ENCODE results near the gene ZNF385B.
"Not testable (repeated sequence)": the region's sequence is repeated elsewhere in the genome, so short reads cannot be mapped to it uniquely, and the experiment has no call there.

ZNF385B gene

DNA sequence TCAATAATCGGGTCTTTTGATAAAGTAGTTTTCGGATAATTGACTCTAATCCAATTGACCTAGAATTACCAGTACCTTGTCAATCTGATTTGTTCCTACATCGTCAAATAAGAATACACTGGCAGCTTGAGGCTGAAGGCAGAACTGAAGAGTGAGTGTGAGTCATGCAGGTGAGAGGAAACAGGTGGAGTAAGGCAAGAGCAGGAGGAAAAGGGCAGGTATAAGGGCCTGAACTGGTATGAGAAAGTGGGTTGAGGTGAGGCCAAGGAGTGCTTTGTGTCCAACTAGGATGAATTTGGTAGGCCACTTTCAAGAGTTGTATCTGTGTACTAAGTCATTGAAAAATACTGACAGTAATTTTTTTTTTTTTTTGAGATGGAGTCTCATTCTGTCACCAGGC is 186.0 kb downstream of the ZNF385B start:
- no peak for DNase-seq

DNA sequence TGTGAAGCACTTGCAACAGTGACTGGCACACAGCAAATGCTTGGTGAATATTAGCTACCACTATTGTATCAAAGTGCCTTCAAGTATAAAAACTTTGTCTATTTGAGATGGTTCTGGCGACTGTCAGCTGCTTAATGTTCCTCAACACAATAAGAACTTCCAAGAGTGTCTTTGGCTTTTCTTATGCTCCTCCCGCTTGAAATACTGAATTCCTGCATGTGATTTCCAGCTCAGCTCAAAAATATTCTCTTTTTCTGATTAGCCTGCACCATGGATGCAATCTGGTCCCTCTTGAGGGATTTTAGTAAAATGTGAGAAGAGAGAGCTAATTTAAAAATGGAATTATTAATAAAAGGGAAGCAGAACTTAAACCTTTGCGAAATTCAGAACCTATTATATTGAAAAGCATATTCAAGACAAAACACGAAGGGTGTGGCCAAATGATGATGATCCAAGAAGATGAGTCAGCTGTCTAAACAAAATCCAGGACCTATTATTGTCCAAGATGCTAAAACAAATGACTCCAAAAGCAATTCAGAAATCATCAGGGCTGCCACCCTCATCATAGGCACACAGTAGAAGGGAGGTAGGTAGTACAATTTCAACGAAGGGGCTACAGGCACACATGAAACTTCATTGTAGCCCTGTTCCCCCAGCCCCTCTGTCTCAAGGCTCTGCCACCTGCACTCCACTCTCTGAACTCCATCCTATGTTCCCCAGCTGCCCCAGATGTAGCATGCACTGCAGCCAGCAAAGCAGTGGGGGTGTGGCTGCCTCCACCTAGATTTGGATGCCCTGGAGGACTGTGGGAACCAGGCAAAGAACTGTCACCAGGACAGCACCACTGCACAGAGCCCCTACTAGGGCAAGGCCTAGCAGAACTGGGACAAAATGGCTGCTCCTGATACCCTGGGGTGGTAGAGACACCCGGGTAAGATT is 190.1 kb downstream of the ZNF385B start:
- no peak for DNase-seq

DNA sequence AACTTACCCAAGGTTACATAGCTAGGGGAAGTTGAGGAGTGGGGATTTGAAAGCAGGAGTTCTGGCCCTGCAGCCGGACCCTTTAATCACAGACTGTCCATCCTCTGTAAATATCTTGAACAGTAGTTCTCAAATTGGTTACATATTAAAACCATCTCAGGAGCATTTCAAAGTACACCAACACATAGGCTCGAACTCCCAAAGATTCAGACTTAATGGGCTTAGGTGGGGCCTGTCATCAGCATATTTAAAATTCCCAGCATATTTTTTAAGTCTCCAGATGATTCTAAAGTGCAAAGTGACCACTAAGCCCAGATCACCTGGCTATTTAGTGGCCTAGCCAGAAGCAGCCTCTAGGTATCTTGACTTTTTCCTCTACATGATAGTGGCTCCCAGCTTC is 192.2 kb downstream of the ZNF385B start:
- no peak for DNase-seq

DNA sequence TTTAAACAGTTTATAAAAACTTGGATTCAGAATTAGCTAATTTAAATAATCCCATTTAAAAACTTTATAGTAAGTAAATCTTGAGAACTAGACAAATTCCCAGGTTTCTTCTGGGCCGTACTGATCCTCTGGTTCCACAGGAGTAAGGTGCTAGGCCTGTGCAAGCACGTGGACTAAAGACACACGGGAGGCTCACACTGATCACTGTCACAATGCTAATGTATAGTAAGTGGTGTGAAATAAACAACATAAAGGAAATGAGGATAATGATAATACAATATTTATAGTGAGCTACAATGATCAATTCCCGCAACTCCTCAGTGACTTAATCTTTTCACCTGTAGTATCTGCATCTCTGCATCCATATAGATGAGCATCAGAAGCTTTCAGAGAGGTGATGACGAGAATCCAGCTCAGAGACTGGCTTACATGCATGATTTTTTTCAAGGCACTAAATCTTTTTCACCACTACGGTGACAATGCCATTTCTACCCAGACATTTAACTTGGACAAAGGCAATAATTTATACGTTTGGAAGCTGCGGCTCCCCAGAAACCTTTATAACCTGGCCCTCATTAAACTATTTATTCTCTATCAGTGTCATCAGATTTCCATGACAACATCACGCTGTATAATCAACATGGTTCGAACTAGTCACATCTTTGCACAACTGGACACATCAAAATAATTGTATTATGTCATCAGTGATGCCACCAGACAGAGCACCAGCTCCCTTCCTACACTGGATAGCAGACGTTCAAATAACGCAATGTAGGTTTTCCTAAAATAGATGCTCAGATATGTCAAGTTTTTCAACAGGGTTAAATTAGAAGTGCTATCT is 196.2 kb downstream of the ZNF385B start:
- no peak for DNase-seq

DNA sequence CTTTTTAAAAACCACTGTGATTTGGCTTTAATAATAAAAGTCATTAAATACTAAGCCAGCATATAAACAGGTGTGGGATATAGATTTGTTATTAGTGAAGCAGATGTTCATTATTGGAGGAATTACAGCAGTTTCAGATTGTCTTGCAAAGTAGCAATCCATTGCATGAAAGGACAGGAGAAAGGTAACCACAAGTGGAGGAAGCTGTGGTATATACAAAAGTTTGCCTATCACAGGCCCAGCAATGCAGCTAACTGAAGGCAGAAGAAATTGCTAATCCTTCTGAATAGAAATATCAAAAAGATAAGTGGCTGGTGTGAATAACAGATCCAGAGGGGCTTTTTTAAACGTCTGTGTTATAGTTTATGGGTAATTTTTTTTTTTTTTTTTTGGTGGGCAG is 199.4 kb downstream of the ZNF385B start:
- DNase-seq: no peak

DNA sequence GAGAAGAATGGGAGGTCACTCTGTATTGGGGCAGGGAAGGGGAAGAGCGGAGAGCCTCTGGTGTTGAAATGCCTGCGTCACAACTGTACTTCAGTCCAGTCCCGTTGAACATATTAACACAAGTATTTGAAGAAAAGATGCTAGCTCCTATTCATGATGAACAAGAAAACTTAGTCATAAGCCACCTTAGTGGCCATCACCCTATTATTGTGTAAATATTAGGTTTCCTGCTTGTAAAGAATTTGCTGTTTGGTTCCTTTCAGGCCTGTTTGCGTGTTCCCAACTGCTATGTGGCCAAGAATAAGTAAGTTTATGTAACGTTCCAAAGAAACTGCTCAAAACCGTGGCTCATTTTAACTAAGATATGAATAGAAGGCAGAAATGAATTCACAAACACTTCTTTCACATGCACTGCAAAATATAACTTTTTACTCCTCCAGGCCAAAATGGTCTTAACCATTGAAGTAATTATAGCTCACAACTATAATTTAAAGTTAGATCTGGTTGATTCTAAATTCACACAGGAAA is 204.3 kb downstream of the ZNF385B start:
- DNase-seq: no peak

DNA sequence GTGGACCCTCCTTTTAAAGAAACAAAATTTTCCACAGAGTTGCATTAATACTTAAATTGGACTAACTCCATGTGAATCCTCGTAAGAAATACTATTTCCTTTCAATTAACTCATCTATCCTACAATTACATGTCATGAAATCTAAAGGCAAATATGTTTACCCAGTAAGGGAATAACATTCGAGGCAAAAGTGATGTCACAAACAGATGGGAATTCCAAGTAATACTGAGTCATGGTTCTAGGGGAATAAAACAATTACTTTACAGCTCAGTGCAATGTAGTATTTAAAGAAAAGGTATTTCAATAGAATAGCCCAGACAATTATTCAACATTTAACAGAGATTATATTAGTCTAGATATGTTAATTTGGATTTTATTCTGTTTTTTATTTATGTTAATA is 205.8 kb downstream of the ZNF385B start:
- DNase-seq: no peak

DNA sequence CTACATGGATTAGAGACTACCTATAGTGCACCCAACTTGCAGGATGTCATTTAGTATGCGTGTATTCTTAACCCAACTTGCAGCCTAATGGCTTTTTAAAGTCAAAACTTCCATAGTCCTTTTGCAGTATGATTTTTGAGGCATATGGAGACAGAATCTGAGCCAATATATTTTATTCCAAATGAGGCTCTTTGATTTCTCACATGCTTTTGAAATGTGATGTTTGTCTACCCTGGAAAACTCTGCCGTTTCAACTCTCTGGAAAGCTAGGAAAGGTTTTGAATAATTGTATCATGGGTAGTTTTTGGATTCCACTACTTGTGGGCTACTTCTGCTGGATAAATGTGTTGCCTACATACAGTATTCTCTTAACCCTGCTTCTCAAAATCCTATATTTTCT is 206.6 kb downstream of the ZNF385B start:
- no peak for DNase-seq

DNA sequence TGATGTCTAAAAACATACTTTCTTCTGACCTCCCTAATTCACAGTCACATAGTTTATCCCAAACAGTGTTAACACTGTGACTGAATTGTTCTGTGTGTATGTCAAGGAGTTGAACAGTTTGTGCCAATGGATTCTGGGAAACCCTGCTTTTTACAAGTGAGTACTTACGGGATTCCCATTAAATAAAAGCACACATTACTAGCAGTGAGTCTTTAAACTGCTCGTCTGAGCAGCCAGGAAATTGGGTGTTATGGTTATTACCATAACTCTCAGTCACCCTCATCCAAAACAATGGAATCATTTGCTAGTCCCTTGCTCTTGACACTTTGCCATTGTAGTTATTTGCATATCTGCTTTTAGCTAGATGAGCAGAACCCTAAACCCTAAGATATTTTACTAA is 209.1 kb downstream of the ZNF385B start:
- DNase-seq: no peak

DNA sequence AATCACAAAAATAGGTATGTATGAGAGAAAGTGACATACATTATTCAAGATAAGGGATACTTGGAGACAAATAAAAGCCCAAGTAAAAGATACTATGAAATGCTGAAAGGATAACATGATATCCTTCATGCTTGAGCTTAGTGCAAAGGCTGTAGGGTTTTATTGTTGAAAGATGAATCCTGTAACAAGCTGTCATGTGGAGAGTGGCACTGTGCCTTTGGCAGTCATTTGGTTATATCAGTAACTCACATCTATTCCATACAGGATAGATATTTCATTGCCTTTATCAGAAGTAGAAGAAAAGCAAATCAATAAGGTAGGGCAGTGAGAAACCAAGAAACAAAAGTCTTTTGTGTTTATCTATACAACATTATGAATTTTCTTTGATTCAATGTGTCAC is 211.0 kb downstream of the ZNF385B start:
- no peak for DNase-seq

DNA sequence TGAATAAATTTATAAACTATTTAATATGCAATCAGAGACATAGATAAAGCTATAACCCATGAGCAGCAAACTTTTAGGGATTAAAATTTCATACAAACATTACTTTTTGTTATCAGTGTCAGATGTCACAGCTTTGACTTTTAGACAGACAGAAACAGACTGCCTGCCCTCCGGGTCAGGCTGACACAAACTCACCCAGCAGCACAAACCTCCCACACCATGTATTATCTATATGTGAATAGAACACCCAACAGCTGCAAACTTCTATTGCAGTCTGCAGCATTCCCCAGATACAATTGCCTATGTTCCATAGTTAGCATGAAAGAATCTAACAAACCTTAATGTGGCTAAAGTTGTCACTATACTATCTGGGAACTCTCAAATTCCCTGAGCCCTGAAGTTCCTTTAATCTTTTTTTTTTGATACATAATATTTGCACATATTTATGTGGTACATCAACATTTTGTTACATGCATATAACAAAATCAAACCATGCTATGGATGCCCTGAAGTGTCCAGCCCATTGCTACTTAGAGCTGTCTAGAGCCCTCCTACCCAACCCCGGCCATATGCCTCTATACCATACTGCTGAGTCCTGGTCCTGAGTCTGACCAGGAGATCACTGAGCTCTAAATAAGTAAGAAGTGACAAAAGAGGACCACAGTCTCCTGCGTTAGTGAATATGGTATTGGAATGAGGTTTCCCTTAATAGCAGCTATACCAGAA is 214.4 kb downstream of the ZNF385B start:
- DNase-seq: no peak

DNA sequence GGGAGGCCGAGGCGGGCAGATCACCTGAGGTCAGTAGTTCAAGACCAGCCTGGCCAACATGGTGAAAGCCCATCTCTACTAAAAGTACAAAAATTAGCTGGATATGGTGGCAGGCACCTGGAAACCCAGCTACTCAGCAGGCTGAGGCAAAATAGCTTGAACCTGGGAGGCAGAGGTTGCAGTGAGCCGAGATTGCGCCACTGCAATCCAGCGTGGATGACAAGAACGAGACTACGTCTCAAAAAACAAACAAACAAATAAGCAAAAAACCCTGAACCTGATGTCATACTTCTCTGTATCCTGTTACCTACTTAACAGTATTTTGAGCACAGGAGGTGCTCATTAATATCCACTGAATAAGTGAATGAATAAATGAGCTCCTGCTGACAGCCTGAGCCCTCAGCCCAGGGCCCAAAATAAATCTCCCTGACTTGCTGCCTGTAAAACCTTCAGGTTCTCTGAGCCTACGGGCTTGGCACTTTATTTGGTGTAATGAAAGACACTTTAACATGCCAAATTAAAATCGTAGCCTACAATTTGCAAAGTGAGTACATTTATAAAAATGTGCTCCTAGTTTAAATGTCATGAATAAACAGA is 215.1 kb downstream of the ZNF385B start:
- no peak for DNase-seq

DNA sequence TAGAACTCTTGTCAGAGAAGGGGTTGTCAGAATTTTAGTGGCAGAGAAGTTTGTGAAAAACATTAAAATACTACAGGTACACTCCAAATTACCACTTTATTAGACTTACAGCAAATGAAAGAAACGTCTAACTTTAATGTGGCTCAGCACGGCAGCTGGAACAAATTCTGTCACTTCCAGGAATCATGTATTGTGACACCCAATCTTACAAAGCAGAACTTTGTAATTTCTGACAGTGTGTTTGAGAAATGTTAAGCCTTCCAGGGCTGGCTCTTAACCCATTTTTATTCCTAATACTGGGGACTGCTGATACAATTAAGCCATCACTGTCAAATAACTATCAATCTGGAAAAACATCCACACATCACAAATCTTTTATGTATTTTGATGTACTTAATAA is 216.4 kb downstream of the ZNF385B start:
- DNase-seq: no peak

DNA sequence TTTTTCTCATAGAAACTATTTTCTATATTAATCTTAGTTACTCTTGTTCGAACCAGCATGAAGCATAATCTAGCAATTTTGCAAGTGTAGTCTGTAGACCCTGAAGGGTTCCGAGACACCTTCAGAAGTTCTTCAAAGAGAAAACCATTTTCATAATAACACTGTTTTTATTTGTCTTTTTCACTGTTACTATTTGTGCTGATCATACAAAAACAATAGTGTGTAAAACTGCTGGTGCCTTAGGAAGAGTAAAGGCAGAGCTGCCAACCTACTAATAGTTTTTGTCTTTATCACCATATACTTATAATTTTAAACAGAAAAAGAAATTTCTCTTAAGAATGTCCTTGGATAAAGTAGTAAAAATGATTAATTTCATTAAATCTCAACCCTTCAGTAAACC is 218.9 kb downstream of the ZNF385B start:
- no peak for DNase-seq

DNA sequence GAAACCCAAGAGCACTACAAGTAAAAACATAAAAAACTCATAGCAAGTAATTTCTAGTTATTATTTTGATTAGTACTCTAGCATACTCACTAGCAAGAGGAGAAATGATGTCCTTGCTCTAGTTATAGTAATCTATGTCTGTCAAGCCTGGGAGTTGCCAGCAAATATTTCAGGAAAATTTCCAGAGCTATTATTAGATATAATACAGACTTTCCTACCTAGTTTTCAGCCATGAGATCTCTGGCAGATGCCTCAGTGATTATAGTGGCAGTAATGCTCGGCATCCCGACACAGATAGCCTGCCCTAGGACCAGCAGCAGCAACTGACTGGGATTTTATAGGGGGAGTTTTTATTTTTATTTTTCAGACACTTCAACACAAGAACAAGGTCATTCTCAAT is 224.4 kb downstream of the ZNF385B start:
- DNase-seq: no peak

DNA sequence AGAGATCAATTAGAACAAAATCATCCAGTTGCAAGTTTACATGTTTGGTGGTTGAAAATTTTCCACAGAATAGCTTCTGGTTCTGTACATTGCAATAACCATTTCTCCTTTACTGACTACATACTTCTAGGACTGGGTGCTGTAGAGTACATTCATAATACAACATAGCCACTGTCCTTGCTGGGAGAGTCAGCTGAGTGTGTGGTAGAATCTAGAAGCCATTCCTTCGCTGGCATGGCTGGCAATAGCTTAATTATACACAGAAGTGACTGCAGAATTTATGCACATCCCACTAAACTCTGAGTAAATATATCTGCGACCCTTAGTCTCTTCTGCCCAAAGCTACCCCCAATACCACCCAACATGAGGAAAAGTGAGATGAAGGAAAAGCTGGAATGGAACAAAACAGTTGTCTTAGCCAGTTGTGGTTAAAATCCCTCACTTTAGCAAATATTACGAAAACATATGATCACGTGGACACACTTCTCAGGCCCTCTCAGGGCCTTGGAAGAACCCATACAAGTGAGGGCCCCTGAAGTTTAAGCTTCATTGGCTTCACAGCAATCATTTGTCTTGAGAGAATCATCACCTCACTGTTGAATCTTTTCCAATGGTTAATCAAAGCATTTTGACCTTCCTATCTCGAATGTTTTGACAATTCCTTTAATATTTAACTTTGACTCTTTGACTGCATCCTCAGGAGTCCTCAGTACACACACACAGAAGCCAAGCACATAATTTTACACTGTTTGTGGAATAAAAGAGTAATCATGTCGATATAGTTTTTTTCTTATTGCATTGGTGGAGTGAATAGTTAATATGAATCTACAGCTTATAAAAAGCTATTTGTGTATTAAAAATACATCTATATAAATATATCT is 225.1 kb downstream of the ZNF385B start:
- no peak for DNase-seq

DNA sequence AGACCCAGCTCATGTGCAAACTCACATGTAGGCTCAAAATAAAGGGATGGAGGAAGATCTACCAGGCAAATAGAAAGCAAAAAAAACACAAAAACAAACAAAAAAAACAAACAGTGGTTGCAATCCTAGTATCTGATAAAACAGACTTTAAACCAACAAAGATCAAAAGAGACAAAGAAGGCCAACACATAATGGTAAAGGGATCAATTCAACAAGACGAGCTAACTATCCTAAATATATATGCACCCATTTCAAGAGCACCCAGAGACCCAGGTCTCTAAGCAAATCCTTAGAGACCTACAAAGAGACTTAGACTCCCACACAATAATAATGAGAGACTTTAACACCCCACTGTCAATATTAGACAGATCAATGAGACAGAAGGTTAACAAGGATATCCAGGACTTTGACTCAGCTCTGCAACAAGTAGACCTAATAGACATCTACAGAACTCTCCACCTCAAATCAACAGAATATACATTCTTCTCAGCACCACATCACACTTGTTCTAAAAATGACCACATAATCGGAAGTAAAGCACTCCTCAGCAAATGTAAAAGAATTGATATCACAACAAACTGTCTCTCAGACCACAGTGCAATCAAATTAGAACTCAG is 229.5 kb downstream of the ZNF385B start:
- not testable (repeated sequence) for DNase-seq

DNA sequence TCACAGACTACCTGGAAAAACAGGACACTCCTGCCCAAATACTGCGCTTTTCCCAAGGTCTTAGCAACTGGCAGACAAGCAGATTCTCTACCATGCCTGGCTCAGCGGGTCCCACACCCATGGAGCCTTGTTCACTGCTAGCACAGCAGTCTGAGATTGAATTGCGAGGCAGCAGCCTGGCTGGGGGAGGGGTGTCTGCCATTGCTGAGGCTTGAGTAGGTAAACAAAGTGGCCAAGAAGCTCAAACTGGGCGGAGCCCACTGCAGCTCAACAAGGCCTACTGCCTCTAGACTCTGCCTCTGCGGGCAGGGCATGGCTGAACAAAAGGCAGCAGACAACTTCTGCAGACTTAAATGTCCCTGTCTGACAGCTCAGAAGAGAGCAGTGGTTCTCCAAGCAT is 231.6 kb downstream of the ZNF385B start:
- DNase-seq: not testable (repeated sequence)

DNA sequence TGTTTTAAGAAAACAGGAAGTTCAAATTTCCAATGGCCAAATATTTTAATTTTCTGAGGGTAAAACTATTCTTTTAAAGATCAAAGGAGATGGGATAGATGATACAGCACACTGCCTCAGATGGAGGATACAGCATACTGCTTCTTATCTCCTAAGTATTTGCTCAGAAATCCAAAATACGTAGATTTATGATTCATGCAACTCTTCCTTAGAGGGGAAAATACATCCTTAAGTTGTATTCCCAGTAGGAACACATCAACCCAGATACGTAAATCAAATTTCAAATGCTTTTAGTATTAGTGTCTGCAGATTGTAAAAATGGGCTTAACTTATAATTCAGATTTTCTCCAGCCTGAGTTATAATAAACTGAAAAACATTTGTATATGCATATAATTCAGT is 235.2 kb downstream of the ZNF385B start:
- no peak for DNase-seq

DNA sequence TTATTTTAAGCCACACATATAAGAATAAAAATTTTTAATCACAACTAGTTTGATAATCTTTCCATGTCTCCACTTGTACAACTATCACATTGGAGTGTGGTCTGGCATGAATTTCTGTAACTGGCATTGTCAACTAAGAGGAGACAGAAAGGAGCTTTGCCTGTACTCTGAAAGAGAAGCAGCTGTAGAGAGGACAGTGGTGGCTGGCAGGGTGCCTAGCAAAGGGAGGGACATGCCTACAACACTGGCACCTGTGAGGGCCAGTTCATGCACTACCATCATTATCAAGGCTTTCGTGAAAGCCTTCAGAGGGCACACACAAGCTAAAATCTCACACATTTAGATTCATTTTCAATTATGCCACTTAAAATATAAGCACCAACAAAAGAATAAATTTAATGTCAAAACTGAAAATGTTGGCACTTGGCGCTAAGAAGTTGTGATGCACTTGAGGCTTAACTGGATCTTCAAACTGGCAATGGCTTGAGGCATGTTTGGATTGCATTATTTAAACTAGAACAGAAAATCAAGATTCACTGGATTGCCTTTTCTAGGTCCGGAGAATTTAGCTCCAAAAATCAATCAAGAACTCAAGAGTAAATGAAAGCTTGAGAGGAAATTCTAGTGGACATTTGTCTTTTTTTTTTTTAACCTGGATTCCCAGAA is 238.6 kb downstream of the ZNF385B start:
- no peak for DNase-seq

DNA sequence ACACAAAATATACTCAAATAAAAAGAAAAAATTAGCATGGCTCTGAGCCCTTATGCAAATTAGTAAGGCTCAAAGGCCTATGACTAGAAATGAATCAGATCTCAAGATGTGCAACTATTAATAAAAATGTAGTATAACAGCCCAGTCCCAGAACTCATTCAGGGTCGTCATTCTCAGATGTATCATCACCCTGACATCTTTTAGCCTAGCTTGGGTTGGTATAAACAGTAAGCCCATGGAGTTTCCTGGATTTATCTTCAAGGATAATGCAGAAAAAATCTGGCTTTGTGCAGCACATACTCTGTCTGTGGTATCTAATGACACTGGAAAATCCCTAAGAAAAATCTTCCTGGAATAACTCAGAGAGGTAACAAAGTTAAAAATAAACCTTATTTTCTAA is 239.3 kb downstream of the ZNF385B start:
- DNase-seq: no peak

All from NCI-H1092 (cell line).